CD4-positive, alpha-beta T cell treated with Interleukin-10 for 1 hour (primary cell): ENCODE measurements around the gene BAHCC1.

Experiments used
- DNase-seq: peaks from one replicate; pipeline ENCODE4 v3.0.0-alpha.2; 2020

Gene BAHCC1

DNA sequence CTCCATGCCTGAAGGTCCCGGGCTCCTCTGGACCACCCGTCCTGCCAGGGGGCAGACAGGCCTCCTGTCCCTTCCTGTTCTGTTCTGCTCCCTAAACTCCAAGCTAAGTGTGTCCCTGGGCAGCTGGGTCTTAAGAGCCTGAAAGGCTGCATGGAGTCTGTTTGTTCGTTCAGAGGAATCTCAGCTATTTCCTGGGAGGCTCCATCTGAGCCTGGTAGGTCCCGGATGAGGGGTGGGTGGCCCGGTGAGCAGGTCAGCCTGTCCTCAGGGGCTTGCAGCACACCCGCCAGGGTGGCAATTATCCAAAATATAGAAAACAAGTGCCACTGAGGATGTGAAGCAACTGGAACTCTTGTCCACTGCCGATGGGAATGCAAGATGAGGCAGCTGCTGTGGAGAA lies 104.8 kb downstream of the BAHCC1 start:
- no peak for DNase-seq

DNA sequence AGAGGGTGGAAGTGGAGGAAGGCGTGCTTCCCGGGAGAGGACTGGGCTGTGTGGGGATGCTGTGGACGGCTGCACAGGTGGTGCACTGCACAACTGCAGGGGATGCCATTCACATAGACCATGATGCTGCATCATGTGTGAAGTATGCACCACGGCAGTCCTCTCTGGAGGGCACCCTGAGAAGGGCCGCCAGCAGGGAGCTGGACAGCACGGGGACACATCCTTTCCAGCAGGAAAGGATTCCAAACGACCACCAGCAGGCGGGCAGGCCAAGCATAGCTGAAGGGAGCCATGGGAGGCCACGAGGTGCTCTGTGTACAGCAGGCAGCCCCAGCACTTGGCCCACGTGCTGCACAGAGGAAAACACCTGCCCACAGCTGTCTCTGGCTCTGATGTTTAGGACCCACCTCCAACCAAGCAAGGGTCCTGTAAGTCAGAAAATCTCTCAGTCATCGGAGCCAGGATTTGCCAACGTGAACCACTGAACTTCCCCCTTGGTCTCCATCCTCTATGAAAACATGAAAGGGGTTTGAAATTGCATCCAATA lies 107.3 kb downstream of the BAHCC1 start:
- DNase-seq, result no peak

DNA sequence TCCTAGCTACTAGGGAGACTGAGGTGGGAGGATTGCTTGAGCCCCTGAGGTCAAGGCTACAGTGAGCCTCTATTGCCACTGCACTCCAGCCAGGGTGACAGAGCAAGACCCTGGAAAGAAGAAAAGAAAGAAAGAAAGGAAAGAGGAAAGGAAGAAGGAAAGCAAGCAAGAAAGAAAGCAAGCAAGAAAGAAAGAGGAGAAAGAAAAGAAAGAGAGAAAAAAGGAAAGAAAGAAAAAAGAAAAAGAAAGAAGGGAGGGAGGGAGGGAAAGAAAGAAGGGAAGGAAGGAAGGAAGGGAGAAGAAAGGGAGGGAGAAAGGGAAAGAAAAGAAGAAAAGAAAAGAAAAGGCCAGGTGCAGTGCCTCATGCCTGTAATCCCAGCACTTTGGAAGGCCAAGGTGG lies 108.4 kb downstream of the BAHCC1 start:
- no peak for DNase-seq

DNA sequence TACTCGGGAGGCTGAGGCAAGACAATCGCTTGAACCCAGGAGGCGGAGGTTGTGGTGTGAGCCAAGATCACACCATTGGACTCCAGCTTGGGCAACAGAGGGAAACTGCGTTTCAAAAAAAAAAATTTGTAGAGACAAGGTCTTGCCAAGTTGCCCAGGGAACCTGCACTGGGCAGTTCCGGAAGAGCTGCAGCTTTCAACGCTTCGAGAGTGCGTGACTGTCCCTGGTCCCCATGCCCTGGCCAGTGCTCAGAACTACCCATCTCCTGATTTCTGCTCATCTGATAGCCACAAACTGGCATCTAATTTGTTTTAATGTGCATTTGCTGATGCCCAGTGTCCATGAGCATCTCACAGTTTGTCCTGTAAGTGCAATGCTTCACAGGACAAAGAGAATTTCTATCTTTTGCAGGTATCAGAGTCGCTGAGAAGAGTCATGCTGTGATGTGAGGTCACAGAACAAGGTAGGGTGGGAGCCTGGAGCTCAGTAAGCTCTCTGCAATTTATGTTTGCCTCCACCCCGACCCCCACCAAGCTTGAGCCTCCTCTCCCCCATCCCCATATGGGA lies 113.5 kb downstream of the BAHCC1 start:
- no peak for DNase-seq

DNA sequence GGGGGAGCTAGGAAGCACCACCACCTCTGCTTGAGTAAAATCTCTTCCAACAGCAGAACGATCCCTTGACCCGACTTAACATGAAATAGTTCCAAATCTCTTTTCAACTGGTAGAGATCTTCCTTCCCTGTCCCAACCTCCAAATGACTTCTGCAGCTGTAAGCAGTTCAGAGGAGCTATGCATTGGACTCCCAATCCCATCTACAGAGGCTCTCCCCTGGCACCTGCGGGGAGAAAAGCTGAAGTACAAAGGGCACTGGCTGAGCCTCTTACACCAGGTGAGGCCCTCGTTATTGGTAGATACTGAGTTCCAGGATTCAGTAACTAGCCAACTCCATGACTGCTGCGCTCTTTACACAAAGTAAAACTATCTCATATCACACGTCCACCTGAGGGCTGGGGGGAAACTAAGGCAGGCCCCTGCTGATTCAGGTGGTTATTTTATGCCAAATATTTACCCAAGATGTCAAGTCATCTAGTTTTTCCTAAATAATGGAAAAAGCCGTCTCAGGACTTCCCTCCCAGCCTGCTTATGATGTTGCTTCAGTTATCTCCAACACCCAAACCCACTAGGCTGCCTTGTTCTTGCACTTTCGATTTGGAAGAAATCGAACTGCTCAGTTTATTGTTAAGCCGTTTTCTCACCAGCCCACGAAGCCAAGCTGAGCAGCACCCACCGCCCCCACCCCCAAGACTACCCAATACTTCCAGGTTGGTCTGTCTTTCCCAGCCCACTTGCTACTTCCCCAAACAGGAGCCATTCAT lies 114.1 kb downstream of the BAHCC1 start:
- DNase-seq, result peak; percentile 53

DNA sequence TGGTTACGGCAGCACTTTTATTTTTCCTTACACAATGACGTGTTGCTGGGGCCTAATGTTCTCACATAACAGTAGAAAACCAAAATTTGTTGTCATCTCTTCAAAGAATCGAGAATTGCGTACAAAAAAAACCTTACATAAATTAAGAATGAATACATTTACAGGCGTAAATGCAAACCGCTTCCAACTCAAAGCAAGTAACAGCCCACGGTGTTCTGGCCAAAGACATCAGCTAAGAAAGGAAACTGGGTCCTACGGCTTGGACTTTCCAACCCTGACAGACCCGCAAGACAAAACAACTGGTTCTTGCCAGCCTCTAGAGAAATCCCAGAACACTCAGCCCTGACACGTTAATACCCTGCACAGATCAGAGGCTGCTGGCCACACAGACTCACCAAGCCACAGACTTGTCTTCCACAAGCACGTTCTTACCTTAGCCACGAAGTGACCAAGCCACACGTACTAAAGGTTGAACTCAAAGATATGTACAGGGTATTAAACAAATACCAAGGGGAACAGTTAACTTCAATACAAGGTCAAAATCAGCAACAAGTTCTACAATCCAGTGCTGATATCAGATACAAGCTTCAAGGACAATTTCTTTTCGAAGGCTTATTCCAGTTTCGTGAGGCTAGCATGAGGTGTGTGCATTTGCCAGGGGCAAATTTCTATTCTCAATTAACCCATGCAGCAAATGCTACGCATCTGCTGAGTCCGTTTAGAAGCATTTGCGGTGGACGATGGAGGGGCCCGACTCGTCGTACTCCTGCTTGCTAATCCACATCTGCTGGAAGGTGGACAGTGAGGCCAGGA lies 114.9 kb downstream of the BAHCC1 start:
- DNase-seq, result peak; percentile 22

DNA sequence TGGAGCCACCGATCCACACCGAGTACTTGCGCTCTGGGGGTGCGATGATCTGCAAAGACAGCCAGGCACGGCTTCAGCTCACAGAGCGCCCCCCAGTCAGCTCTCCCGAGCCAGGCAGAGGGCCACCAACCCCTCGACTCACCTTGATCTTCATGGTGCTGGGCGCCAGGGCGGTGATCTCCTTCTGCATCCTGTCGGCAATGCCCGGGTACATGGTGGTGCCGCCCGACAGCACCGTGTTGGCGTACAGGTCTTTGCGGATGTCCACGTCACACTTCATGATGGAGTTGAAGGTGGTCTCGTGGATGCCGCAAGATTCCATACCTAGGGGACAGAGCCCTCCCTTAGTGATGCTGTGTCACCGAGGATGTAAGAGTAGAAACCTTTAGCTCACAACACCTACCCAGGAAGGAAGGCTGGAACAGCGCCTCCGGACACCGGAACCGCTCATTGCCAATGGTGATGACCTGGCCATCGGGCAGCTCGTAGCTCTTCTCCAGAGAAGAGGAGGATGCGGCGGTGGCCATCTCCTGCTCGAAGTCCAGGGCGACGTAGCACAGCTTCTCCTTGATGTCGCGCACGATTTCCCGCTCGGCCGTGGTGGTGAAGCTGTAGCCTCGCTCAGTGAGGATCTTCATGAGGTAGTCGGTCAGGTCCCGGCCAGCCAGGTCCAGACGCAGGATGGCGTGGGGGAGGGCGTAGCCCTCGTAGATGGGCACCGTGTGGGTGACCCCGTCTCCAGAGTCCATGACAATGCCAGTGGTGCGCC lies 115.7 kb downstream of the BAHCC1 start:
- peak; percentile 51 for DNase-seq

DNA sequence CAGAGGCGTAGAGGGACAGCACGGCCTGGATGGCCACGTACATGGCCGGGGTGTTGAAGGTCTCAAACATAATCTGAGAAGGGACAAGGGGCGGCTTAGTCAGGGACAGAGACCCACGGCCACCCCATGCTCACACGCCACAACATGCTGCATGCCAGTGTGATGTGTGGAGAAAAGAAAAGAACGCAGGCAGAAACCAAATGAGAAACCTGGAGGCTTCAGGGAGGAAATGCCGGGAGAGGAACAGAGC lies 116.2 kb downstream of the BAHCC1 start:
- DNase-seq, result no peak

DNA sequence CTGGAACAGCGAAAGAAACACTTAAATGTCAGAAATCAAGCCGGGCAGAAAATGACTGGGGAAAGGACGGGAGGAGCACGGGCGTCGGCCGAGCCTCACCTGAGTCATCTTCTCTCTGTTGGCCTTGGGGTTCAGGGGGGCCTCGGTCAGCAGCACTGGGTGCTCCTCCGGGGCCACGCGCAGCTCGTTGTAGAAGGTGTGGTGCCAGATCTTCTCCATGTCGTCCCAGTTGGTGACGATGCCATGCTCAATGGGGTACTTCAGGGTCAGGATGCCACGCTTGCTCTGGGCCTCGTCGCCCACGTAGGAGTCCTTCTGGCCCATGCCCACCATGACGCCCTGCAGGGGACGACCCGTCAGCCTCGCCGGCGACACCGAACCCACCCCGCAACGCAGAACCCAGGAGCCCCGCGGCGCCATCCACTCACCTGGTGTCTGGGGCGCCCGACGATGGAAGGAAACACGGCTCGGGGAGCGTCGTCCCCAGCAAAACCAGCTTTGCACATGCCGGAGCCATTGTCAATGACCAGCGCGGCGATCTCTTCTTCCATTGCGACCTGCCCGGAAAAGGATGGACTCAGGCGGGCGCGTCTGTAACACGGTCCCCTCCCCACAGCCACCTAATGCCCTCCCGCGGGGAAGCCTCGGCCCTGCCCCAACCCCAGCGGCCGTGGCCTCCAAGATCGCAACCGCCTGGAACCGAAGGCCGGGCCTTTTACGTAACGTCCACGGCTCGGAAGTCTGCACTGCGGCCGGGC lies 116.7 kb downstream of the BAHCC1 start:
- no peak for DNase-seq

DNA sequence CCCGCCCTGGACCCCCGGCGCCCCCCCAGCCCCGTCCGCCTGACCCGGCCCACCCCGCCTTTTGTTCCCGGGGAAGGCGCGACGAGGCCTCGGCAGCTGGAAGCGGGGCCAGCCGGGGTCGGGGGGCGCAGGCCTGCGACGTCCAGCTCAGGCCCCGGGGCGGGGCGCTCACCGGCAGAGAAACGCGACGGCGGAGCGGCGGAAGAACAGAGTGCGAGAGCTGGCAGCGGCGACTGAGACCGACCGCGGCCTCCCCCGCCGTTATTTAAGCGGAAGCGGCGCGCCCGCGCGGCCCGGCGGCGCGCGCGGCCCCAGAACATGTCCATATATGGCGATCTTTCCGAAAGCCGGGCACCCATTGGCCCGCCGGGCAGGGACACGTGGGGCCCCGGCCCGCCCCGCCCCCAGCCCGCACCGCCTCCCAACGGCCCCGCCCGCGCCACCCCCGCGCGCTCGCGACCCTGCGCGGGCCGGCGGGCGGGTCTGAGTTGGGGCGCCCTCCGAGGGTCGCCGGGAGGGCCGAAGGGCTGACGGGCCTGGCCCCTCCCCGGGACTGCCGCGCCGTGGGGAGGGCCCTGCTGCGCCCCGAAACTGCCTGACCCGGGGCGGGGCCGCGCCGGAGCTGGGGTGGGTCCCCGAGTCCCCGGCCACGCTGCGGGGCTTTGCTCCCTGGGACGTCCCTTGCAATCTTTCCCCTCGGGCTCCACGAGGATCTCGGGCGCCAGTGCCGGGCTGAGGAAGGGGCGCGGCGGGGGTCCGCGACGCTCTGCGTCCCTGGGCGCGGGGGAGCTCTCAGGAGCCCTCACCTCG lies 117.5 kb downstream of the BAHCC1 start, which contains the start of gene ACTG1:
Gene ACTG1 (minus strand): TSS at position 238 of the 810 bp plus-strand sequence. CDS start 445 bp downstream, outside the sequence.
- DNase-seq, result peak; percentile 95

DNA sequence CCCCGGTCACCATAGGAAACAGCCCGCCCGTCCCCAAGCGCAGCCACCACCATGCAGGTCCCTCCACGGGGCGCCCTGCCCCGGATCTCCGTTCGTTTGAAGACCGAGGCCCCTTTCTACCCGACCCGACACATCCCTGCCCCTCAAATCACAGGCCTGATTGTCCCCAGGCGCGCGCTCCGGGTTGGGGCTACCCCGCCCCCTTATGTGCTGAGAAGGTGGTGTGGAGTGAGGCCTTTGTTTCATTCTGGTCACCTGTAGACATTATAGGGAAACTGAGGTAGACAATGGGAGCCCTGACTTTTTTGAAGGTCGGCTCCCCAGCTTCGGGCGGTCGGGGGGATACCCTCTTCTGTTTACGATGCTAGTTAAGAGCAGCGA lies 118.1 kb downstream of the BAHCC1 start:
- DNase-seq, result peak; percentile 58

DNA sequence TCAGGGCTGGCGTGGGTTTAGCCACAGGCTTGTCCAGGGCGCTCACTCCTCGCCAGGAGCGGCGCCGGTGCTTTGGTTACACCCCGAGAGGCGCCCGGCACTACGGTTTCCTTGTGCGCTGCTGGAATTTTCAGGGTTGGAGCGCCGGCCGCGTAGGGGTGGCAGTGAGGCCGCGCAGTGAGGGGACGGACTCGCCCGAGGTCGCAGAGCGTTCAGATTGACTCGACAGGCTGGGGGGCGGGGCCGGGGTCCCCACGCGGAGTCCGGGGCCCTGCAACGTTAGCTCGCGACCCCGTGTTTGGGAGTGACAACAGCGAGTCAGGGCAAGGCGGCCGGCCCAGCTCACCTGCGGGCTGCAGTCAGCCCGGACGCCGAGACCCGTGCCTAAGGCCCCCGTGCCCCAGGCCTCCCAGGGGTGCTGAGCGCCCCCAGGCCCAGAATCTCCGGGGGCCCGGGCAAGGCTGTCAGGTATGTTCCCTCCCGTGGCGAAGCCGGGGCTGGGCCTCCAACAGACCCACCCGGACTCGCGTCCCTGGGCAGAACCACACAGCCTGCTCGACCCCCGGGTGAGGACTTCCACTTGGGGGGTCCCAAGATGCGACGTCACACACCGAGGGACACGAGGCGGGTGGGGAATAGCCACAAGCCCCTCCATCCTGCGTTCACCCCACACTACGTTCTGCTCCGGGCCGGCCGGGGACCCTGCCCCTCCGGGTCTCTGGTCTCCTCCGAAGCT lies 118.7 kb downstream of the BAHCC1 start:
- peak; percentile 37 for DNase-seq

DNA sequence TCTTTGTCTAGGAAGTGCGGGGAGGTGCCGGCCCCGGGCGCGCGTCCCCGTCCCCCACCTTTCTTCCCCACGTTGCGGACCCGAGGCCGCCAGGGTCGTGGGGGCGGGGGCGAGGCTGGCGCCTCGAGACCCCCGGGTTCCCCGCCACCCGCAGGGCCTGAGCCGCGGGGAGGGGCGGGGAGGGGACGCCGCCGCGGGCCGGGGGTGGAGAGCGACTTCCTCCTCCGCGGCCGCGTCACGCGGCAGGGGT lies 119.2 kb downstream of the BAHCC1 start:
- no peak for DNase-seq

DNA sequence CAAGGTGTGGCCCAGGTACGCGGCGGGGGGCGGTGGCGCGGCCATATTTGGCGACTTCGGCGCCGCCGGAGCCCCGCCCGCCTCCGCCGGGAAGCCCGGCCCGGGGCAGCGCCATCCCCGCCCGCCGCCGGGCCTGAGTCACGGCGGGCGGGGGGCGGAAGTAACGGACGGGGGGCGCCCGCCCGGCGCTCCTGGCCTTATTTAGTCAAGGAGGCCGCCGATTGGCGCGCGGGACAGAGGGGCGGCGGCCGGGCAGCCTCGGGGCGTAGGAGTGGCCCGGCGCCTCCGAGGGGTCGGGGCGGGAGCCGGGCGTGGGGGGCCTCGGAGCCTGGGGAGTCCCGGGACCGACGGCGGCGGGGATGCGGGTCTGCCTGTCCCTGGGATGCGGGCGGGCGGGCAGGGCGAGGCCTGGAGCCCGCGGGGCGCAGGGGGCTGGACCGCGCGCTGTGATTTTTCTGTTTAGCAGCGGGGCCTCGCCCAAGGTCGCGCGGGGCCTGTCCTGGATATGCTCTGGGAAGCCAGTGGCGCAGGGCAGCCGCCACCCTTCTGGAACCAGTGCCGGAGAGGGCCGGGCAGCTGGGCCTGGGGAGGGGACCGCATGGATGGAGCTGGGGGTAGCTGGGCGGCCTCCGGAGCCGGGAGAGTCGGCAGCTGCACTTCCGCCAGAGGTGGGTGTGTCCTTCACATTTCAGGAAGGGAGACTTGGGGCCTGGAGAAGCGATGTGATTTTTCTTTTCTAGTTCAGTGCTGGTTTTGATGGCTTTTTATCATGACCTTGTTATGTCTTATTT lies 119.7 kb downstream of the BAHCC1 start:
- DNase-seq, result peak; percentile 78

DNA sequence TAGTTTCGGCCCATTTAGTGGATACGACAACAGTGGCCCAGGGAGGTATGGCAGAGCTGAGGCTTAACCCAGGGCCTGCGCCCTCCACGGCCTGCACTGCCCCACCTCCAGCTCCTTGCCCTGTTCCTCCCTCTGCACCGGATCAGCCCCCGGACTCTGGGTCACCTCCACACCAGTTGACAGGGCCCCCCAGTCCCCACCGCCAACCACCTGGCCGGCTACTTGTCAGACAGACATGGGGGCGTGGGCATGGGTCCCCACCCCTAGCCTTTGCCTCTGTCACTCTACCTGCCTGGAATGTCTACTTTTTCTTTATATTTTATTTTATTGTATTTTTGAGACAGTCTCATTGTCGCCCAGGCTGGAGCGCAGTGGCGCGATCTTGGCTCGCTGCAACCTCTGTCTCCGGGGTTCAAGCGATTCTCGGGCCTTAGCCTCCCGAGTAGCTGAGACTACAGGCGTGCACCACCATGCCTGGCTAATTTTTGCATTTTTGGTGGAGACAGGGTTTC lies 120.3 kb downstream of the BAHCC1 start:
- no peak for DNase-seq
